NCI-H2227 treated with DMSO at 0.1 percent for 48 hours (cell line): ENCODE measurements around the gene SPNS3.

Source experiments
- DNase-seq: peaks from one replicate; lab custom pipeline; 2025; lab: John Stamatoyannopoulos, UW

Gene SPNS3

DNA sequence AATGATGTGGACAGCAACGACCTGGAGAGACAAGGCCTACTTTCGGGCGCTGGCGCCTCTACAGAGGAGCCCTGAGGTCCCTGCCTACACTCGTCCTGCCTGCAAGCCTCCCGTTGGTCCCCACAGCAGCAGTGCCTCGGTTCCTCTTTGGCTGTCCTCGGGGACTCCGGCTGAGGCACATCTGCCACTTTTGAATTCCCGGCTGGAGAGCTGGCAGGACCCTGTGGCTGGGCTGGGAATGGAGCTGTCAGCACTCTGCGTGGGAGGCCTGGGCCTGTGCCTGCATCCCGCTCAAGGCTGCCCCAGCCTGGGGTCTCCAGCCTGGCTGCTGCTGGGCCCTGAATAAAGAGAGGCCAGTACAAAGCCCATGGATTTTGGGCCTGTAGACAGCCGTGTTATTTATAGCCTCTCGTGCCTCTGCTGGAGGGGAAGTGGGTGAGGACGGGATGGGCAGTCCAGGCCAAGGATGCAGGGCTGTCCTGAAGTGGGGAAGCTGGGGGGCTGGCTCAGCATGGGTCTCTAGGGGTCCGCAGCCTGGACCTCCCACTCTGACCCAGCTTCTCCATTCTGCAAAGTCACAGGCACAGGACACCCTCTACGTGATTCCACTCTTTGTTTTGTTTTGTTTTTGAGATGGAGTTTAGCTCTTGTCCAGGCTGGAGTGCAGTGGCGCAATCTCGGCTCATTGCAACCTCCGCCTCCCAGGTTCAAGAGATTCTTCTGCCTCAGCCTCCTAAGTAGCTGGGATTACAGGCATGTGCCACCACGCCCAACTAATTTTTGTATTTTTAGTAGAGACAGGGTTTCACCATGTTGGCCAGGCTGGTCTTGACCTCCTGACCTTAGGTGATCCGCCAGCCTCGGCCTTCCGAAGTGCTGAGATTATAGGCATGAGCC is 54.3 kb downstream of the SPNS3 start:
- DNase-seq: no peak

DNA sequence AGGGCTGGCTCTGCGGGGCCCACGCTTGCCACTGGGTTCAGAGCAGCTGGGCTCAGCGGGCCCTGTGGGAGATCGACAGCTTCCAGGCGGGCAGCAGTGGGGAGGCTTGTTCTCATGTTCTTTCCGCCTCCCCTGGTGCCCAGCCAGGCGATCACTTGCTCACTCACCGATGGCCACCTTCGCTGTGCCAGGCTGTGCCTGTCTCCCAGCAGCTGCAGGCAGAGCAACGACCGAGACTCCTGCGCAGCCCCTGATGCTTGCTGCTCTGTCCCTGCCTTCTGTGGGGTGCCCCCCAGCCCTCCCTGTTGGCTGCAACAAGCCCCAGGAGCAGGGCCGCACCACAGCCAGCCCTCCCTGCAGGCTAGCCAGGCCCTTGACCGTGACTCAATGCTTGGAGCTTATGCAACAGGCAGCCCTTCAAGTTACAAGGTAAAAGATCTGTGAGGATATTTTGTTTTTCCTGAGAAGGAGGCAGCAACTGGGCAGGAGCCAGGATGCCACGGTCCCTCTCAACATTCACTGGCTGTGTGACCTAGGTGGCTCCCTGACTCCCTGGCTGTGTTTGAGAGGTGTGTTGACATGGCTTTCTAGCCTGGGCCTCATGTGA is 55.4 kb downstream of the SPNS3 start:
- DNase-seq: no peak

DNA sequence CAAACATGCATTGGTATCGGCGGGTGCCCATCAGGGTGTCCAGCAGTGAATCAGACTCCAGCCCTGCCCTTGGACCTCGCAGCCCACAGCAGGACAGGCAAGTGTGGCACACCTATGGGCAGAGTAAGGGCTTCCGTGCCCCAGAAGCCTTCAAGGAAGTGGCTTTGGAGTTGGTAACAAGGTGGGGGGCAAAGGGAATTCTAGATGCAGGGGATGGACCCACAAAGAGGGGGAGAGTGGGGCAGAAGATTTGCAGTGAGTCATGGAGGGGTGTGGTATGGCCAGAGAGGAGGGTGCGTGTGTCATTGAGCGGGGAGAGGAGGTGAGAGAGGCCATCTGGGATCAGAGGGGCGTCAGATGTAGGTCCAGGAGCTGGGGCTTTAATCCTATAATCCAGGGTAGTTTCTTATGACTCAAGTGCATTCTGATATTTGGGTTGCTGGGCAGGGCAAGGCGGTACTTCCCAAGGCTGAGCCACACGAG is 56.4 kb downstream of the SPNS3 start:
- DNase-seq: no peak

DNA sequence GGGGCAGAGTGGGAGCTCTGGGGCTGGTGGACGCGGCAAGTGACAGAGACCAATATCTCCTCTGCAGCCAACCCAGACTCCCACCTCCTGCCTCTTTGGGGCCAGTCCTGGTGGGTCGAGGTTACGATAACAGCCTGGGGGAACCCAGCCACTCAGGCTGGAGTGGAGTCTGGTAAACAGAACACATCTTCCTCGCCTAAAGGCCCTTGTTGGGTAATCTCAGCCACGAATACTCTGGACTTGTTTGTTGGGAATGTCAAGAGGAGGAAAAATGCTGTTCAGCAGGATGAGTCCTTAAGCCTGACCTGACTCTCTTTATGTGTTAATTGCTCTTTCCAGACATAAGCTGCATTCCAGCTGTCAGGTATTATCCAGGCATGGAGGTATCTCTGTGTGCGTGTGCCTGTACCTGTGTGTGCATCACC is 56.9 kb downstream of the SPNS3 start:
- no peak for DNase-seq

DNA sequence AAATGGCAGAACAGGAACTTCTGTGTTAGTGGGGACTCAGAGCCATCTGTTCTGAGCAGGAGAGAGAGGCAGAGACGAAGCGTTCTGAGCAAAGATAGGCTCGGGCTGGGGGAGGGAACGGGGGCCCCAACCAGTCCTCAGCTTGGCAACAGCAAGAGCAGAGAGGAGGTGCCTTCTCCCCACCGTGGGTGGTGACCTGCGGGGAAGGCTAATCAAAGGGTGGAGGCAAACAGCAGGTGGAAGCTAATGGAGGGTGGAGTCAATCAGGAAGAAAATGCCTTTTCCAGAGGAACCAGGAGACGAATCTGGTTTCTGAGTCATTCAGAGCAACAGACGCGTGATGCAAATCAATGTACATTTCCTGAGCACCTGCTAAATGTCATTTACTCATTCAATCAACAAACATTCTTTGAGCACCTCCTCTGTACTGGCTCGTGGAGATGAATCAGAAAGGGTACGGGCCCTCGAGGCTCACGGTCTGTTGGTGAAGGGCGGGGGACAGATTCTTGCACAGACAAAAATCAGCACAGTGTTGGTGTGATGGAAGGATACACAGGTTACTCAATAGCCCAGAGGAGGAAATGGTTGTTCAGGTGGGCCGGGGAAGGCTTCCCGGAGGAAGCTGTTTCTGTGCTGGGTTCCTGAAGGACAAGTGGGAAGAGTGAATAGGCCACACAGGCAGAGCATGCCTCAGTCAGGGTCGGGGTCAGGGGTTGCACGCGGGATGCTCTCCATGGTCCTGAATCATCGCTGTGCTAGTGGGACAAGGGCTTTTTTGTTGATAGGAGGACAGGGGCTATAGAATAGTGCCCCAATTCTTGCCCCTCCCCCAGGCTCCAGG is 59.2 kb downstream of the SPNS3 start:
- no peak for DNase-seq

DNA sequence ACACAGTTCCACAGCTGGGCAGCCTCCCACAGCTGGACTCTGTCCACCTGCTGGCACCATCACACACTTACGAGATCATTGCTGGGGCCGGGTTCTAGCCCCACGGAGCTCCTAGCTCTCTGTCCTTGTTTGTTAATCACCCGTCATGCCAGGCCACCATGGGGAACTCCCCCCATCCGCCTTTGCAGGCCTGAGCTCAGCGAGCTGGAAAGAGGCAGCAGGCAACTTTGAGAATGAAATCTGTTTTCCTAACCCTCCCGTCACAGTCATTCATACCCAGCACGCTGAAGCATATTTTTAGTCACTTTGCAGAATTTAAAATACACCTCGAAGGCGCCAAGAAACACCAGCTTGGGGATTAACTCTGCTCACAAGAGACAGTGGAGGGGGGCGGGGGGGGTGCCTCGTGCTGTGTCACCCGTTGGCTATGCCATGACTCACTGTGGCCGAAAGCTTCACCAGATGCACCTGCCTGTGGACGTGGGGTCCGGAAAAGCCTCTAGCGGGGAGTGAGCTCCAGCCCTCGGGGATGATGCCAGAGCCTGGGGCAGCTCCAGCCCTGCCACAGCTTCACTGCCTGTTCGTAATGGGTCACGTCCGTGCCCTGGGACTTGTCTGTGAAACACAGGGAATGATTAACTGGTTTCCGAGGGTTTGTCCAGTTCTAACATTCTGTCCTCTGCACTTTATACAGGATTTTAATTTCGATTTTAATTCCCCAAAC is 63.5 kb downstream of the SPNS3 start:
- DNase-seq: no peak

DNA sequence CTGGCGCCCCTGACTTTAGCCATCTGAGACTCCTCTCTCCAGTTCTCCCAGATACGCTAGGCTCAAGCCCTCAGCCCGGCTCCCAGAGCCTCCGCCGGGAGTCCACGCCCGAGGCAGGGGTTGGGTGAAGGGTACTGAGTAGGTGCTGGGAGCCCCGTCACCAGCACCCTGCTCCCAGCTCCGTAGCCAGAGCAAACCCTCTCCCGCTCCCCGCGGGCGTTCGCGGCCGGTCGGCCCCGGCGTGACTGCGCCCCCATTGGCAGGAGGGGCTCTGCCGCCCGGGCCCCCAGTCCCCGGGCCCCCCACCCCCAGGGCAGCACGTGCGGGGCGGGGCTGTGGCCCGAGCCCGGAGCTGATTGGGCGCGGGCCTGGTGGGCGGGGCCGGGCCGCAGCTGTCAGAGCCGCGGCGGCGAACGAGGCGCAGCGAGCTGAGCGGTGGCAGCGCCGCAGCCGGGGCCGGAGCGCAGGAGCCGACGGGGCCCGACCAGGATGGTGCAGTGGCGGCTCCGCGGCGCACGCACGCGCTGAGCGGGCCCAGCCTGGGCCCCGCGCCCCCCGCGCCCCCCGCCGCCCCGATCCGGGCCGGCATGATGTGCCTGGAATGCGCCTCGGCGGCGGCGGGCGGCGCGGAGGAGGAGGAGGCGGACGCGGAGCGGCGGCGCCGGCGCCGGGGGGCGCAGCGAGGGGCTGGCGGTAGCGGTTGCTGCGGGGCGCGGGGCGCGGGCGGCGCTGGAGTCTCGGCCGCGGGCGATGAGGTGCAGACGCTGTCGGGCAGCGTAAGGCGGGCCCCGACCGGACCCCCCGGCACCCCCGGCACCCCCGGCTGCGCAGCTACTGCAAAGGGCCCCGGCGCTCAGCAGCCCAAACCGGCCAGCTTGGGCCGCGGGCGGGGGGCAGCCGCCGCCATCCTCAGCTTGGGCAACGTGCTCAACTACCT is 65.0 kb downstream of the SPNS3 start, which contains the start of gene SPNS2:
SPNS2 (plus strand) TSS at position 421 of the 937 bp plus-strand sequence; CDS start at position 588, 167 bp downstream.
- DNase-seq: peak; percentile 34

DNA sequence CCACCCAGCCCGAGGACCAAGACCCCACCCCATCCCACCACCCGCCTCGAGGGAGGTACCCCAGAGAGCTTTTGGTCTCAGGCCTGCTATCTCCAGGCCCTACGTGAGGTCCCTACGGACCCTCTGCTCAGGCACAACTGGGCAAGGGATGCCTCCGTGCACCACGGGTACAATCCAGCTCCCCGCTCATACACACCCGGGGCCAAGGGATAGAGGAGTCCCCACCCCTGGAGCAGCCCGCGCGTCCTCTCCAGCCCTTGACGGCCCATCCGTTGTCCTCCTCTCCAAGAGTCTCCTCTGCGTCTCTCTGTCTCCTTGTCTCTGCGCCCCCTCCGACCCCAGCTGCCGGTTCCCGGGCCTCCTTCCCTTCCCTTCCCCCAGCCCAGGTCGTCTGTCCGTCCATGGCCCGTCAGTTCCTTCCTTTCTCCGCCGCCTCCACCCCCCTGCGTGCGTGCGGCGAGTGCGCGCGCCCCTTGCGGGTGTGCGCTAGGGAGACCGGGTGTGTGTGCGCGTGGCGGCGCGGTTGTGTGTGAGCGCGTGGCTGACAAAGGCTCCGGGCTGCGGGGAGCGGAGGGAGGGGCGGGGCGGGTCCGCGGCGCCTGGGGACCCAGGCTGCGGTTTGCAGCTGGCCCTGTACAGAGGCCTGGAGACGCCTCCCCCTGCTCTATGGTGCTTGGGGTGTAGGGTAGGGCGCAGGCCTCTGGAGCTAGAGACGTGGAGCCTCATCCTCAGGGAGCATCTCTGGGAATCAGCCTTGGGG is 65.9 kb downstream of the SPNS3 start:
- DNase-seq: no peak

DNA sequence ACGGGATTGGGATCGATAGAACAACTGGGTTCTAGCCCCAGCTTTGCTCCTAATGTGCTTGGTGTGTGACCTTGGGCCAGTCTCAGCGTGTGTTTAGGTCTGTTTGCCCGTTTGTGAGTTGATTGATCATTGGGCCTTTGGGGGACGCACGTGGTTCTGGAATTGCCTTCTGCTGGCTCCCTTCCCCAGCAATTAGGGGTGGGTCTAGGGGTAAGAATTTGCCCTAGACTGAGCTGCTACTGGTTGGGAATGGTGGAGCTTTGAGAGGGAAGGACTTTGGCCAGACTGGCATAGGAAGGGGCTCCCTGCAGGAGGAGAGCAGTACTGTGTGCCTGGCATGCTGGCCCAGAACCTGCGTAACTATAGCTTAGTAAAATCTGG is 66.4 kb downstream of the SPNS3 start:
- DNase-seq: no peak

DNA sequence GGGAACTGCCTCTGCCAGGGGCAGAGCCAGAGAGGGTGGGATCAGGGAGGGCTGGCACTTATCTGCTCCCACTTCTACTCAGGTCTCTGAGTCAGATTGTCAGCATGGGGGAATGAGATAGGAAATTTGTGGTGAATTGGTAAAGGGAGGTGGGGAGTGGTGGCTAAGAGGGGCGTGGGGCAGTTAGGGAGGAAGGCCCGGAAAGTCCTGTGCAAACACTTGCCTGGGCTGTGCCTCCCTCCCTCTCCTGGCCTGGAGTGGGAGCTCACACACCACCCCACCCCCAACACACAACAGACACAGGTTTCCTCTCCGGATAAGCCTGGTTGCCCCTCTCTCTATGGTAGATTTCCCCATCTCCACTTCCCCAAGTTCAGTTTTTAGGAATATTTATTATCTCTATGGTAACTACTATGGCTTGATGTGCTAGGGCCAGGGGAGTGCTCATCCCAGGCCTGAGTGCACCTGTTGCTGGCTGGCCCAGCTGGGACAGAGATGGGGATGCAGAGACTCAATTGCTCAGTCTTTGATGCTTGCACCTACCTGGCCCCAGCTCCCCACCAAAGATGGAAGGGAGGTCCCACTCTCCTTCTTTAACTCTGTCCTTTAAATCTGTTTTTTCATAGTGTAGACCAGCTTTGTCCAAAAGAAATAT is 67.7 kb downstream of the SPNS3 start:
- no peak for DNase-seq

DNA sequence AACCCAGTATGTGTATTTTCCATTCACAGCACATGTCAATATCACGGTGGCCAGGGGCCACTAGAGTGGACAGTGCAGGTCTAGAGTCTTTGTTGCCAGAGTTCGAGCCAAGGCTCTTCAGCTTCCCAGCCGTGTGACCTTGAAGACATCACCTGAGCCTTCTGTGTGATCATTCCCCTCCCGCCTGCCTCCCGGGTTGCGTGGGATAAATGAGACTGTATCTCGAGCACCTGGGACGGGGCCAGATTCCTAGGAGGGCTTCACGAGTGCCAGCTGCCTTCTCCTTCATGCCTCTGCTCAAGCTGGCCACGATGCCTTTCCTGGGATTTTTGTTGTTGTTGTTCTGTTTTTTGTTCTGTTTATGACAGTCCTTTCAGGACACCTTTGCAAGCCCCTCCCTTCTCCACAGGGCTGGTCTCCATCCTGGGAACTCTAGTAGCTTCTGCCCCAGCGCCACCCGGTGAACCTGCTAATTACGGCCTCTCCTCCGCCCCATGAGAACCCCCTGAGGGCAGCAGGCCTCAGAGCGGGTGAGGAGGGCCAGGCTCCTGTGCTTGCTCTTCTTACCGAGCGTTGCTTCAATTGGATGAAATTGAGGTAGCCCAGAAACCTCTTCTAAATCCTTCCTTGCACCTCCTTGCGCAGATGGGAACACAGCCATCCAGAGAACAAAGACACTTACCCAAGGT is 68.9 kb downstream of the SPNS3 start:
- DNase-seq: no peak

DNA sequence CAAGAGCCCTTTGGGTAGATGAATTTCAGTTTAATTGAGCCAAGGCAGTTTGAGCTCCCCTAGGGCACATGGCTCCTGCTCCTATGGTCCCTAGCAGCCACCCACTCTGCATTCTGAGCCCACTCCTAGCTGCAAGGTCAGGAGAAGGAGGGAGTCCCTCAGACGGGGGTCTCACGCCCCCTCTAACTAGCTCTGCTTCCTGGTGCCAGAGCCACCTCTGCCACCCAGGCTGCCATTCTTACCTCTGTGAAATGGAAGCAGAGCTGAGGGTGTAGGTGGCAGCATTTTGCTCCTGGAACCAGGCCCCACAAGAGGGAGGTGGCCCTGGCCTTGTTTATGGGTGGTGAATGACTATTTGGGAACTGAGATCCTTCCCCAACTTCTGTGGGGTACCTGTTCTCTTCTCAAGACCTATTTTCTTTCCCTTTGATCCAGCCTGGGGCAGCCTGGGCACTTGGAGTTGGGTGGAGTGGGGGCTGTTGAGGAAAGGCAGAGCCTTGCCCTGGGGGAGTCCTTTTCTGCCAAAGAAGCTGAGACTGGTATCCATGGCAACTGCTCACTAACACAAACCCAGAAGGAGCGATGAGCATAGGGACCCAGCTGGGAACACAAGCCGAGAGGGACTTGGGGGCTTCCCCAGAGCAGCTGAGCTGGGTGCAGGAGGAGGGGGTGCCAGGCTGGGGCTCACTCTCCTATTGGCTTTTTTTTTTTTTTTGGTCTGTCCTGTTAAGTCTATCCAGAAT is 69.7 kb downstream of the SPNS3 start:
- DNase-seq: no peak

DNA sequence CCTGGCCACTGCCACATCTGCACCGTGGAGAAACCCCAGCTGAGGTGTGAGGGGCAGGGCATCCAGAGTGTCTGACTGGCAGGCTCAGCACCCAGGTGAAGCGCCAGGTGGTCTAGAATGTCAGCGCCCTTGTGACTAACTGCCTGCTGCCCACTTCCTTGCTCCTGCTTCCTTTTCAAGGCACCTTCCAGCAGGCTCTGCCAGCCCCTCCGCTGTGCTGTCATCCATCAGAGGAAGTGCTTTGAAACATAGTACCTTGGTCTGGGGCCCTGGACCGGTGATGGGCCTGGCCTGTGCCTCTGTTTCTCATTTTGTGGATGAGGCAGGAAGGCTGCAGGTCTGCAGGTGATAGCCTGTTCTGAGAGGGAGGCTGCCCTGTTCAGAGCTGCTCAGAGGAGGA is 70.4 kb downstream of the SPNS3 start:
- no peak for DNase-seq

DNA sequence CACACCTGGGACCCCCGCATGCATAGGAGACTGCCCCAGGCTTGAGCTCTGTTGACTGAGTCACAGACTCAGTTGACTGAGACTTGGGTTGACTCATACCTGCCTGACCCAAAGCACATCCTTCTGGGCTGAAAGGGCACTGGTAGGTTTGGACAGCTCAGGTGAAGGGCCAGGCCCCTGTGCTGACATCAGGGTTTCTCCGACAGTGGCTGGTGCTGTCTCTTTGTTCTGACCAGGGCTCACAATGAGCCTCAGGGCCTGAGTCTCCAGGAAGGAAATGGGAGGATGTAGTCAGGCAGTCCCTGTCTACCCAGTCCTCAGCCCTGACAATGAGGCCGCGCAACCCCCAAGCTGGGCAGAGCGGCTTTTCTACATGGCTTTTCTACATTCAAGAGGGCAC is 71.4 kb downstream of the SPNS3 start:
- no peak for DNase-seq

DNA sequence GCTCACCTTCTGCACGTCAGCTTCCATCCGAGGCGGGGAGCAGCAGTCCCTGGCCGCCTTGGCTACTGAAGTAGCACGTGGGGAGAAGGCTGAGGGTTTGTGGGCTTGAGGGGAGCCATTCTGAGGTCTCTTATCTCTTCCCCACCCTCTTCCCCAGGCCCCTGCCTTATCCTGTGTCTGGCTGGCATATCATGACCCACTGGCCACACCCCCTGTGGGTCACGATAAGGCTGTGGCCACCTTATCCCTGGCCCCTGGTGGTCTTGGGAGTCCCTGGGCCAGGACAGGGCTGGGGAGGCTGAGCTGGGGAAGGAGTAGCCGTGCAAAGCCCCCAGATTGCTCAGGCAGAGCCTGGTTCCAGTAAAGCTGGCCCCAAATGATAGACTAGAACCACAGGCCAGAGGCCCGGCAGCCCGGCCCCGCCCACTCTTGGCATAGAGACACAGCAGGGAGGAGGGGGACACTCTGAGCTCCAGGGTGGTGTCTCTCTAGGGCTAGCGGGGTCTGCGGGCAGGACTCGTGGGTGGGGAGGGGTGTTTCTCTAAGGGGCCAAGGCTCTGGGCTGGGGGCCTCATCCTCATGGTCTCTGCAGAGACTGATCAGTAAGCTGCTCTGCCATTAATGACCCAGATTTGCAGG is 72.6 kb downstream of the SPNS3 start:
- no peak for DNase-seq

DNA sequence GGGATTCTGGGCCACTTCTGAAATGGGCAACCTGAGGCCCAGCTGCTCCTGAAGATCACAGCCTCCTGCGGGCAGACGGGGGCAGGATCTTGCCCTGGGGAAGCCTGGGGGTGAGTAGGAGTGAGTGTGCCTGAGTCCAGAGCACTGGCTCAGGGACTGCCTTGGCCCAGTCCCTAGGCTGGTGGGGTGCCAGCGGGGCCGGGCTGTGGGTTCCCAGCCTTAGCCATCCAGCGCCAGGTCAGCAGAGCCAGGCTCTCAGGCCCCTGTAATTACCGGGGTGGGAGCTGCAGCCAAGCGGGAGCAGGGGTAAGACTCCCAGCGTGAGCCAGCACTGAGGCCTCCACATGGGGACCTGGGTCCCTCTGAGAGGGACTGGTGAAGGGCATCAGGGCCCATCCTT is 73.2 kb downstream of the SPNS3 start:
- no peak for DNase-seq

DNA sequence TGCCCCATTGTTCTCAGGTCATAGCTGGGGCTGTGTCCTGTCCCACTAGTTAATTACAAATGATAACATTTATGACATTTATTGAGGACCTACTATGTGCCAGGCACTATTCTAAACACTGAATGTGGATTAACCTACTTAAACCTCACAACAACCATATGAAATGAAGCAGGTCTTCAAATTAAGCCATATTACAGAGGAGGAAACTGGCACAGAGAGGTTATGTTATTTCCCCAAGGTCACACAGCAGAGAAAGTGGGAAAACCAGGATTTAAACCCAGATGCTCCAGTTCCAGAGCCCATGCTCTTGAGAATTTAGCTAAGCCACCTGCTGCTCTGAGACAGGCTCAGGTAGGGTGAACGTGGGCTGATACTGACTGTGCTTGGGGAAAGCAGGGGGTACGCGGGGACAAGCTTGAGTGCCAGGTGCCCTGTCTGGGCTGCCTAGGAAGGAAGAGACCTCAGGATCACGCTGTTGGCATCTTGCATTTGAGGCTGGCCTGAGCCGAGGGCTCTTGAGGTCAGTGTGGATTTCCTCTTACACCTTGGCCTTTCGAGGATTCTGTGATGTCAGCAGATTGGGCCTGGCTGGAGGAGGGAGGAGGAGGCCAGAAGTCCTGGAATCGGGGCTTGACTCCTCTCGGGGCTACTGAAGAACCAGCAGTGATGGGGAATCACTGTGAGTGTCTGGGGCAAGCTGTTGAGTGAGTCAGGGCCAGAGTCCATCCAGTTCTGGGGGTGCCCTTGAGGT is 73.8 kb downstream of the SPNS3 start:
- no peak for DNase-seq
